PFSK-1 (cell line): ENCODE data around the gene PTPRN2.

Source experiments
- FOXP2 ChIP-seq: optimal IDR thresholded peaks from 2 replicates; pipeline ENCODE3; 2011; ENCODE audit warnings: borderline replicate concordance, control low read depth, inconsistent platforms; ENCODE audit not compliant: insufficient read depth; ENCODE audit errors: extremely low read length, extremely low read depth
- POLR2AphosphoS5 ChIP-seq: IDR thresholded peaks from 2 replicates; pipeline ENCODE4 v1.6.1; 2012; ENCODE audit warnings: low read depth, mild to moderate bottlenecking, control low read depth, low read length, moderate library complexity
- SIN3A ChIP-seq: IDR thresholded peaks from 2 replicates; pipeline ENCODE4 v1.6.1; 2012; ENCODE audit warnings: mild to moderate bottlenecking, low read length, moderate library complexity, borderline replicate concordance; ENCODE audit not compliant: insufficient read depth
- TAF1 ChIP-seq: IDR thresholded peaks from 2 replicates; pipeline ENCODE4 v1.6.1; 2012; ENCODE audit warnings: low read length, control low read depth, borderline replicate concordance; ENCODE audit not compliant: insufficient read depth
- TF ChIP-seq, protein P1 (sequence below), 2 experiments: IDR thresholded peaks; 2 replicates each; pipeline versions ENCODE4 v1.6.1 to v1.8.0; 2011 to 2012; ENCODE audit warnings: low read depth in 2 of 2, low read length in 2 of 2, control low read depth in 1 of 2, inconsistent platforms in 1 of 2, mild to moderate bottlenecking in 1 of 2, moderate library complexity in 1 of 2; ENCODE audit not compliant: insufficient read depth in 1 of 2

Gene PTPRN2

DNA sequence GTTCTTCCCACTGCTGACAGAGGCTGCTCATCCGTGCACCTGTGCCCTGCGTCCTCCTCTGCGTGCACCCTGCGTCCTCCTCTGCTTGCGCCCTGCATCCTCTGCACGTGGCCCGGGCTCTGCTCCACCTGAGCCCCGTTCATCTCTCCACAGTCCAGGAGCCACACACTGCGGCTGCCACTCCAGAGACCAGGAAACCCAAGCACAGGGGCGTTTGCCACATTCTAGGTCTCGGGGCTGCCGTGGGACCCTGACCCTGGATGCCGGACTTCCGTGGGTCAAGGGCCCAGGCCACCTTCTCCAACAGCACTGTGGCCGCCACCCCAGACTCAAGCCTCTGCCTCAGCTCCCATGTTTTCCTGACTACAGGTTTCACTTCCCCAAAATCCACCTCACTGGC is 460.4 kb downstream of the PTPRN2 start:
- TF ChIP-seq TAF1 (no peak), FOXP2 (no peak), SIN3A (no peak), POLR2AphosphoS5 (no peak)
- TF ChIP-seq, protein P1, sequence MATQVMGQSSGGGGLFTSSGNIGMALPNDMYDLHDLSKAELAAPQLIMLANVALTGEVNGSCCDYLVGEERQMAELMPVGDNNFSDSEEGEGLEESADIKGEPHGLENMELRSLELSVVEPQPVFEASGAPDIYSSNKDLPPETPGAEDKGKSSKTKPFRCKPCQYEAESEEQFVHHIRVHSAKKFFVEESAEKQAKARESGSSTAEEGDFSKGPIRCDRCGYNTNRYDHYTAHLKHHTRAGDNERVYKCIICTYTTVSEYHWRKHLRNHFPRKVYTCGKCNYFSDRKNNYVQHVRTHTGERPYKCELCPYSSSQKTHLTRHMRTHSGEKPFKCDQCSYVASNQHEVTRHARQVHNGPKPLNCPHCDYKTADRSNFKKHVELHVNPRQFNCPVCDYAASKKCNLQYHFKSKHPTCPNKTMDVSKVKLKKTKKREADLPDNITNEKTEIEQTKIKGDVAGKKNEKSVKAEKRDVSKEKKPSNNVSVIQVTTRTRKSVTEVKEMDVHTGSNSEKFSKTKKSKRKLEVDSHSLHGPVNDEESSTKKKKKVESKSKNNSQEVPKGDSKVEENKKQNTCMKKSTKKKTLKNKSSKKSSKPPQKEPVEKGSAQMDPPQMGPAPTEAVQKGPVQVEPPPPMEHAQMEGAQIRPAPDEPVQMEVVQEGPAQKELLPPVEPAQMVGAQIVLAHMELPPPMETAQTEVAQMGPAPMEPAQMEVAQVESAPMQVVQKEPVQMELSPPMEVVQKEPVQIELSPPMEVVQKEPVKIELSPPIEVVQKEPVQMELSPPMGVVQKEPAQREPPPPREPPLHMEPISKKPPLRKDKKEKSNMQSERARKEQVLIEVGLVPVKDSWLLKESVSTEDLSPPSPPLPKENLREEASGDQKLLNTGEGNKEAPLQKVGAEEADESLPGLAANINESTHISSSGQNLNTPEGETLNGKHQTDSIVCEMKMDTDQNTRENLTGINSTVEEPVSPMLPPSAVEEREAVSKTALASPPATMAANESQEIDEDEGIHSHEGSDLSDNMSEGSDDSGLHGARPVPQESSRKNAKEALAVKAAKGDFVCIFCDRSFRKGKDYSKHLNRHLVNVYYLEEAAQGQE (IDR thresholded peaks at IDR 0.05; ENCODE audit: insufficient read depth in 1 of 2, low read depth in 2 of 2, low read length in 2 of 2), result no peak

- TF ChIP-seq POLR2AphosphoS5 (no peak), SIN3A (no peak), TAF1 (no peak), FOXP2 (no peak)
- TF ChIP-seq, protein P1 (IDR thresholded peaks at IDR 0.05; ENCODE audit: insufficient read depth in 1 of 2, low read depth in 2 of 2, low read length in 2 of 2), result no peak
Measured at GRCh38 chr7:158126661-158127060, 461.0 kb downstream of the PTPRN2 start.

DNA sequence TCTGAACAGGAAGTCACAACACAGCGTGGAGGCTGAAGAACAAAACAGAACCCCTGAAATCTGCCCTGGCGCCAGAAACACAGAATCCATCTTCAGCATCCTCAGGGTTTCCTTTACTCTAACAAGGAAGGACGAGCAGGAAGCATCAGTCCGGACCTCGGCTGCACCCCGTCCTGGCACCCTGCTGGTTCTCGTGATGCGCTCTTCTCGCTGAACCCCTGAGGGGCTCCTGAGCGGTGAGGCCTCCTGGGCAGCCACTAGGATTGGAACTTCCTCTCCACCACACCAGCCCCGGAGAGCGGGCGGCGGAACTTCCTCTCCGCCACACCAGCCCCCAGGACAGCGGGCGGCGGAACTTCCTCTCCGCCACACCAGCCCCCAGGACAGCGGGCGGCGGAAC is 461.9 kb downstream of the PTPRN2 start:
- no peak for TF ChIP-seq FOXP2
- TF ChIP-seq SIN3A, result no peak
- TF ChIP-seq, protein P1 (IDR thresholded peaks at IDR 0.05; ENCODE audit: insufficient read depth in 1 of 2, low read depth in 2 of 2, low read length in 2 of 2), result no peak
- TF ChIP-seq POLR2AphosphoS5, result no peak
- no peak for TF ChIP-seq TAF1

DNA sequence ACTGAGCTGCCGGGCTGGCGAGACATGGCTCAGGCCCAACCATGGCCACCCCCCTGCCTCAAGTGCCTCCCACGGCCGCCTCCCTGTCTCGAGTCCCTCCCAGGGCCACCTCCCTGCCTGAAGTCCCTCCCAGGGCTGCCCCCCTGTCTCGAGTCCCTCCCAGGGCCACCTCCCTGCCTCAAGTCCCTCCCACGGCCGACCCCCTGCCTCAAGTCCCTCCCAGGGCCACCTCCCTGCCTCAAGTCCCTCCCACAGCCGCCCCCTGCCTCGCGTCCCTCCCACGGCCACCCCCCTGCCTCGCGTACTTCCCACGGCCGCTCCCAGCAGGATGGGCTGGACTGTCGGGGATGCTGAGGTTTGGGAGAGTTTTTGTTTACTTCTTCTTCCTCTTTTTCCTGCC is 462.5 kb downstream of the PTPRN2 start:
- TF ChIP-seq, protein P1 (IDR thresholded peaks at IDR 0.05; ENCODE audit: insufficient read depth in 1 of 2, low read depth in 2 of 2, low read length in 2 of 2), result no peak
- no peak for TF ChIP-seq SIN3A
- no peak for TF ChIP-seq TAF1
- no peak for TF ChIP-seq FOXP2
- no peak for TF ChIP-seq POLR2AphosphoS5

- TF ChIP-seq, protein P1 (IDR thresholded peaks at IDR 0.05; ENCODE audit: insufficient read depth in 1 of 2, low read depth in 2 of 2, low read length in 2 of 2), result no peak
- no peak for TF ChIP-seq TAF1
- TF ChIP-seq FOXP2, result no peak
- TF ChIP-seq SIN3A, result no peak
- TF ChIP-seq POLR2AphosphoS5, result no peak
Measured at GRCh38 chr7:158124671-158125079, 462.9 kb downstream of the PTPRN2 start.
